ENCODE data around the gene COL18A1.
"Not testable (repeated sequence)": the region's sequence is repeated elsewhere in the genome, so short reads cannot be mapped to it uniquely, and the experiment has no call there.

COL18A1 gene

GRCh38 chr21:45494851-45495680 lies 90.1 kb downstream of the COL18A1 start:
- no peak for DNase-seq (ENCODE audit: low spot score)

- no peak for DNase-seq (ENCODE audit: low spot score)
These were observed 91.4 kb downstream of the COL18A1 start for GRCh38 chr21:45496151-45496967.

- DNase-seq (ENCODE audit: low spot score) = no peak
These were observed 92.2 kb downstream of the COL18A1 start for GRCh38 chr21:45496968-45497845.

GRCh38 chr21:45497846-45498645 lies 93.1 kb downstream of the COL18A1 start:
- DNase-seq (ENCODE audit: low spot score) = no peak

GRCh38 chr21:45498646-45499000 lies 93.7 kb downstream of the COL18A1 start:
- DNase-seq (ENCODE audit: low spot score) = no peak

GRCh38 chr21:45499201-45499750 lies 94.3 kb downstream of the COL18A1 start:
- no peak for DNase-seq (ENCODE audit: low spot score)

- no peak for DNase-seq (ENCODE audit: low spot score)
These were observed 95.1 kb downstream of the COL18A1 start for GRCh38 chr21:45499970-45500577.

GRCh38 chr21:45501081-45502005 lies 96.4 kb downstream of the COL18A1 start:
- DNase-seq (ENCODE audit: low spot score) = not testable (repeated sequence)

- DNase-seq (ENCODE audit: low spot score) = no peak
These were observed 97.0 kb downstream of the COL18A1 start for GRCh38 chr21:45502006-45502345.

GRCh38 chr21:45502600-45502999 lies 97.6 kb downstream of the COL18A1 start:
- no peak for DNase-seq (ENCODE audit: low spot score)

GRCh38 chr21:45503226-45503625 lies 98.3 kb downstream of the COL18A1 start:
- DNase-seq (ENCODE audit: low spot score) = not testable (repeated sequence)

GRCh38 chr21:45504021-45504515 lies 99.1 kb downstream of the COL18A1 start:
- DNase-seq (ENCODE audit: low spot score) = no peak

GRCh38 chr21:45504516-45505415 lies 99.8 kb downstream of the COL18A1 start:
- no peak for DNase-seq (ENCODE audit: low spot score)

GRCh38 chr21:45505416-45506021 lies 100.6 kb downstream of the COL18A1 start:
- no peak for DNase-seq (ENCODE audit: low spot score)

GRCh38 chr21:45506241-45506817 lies 101.4 kb downstream of the COL18A1 start:
- DNase-seq (ENCODE audit: low spot score) = no peak

- DNase-seq (ENCODE audit: low spot score) = no peak
These were observed 102.0 kb downstream of the COL18A1 start for GRCh38 chr21:45506836-45507522.

GRCh38 chr21:45507523-45507875 lies 102.5 kb downstream of the COL18A1 start:
- no peak for DNase-seq (ENCODE audit: low spot score)
